Stimulated activated CD4-positive, alpha-beta T cell treated with anti-CD3 and anti-CD28 coated beads, TNF-alpha, amount 100 ng/mL, for 4 hours (primary cell): Measurements from ENCODE around the gene TEAD1.

Experiments used
- DNase-seq, 3 experiments: peaks; one replicate each; pipeline ENCODE4 v3.0.0-alpha.2; 2020; ENCODE audit warnings: low read depth in 3 of 3

The TEAD1 gene

DNA sequence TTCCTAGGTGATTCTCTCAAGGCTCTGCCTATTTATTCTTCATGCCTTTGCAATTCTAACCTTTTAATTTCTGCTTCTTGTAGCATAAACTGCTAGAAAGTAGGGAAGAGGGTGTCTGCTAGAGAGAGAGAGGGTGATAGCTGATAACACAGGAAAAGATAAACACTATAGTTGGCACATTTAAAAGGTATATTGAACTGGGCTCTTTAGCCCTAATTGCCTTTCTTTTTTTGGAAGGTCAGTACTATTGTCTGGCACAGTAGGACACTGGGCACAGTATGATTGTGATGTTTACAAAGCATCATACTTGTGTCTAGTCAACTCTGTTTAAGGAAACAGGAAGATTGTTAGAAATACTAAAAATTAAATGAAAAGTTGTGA lies 33.3 kb downstream of the TEAD1 start:
- no peak for DNase-seq

DNA sequence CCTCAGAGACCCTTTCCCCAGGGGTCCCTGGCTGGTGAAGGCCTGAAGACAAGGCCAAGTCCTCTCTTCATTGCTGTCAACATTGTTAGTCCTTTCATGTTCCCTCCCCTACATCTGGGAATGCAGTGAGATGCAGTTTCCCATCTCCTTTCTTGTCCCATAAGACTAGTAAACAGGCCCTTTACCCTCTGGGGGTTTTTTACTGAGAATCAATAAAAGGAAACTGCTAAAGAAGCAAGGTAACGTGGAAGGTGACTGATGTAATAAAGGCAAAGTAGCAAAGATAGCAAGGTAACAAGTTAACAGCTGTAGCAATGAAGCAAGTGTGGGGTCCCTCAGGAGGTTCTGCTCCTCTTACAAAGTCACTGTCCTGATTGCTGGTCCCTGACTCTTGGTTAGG lies 37.3 kb downstream of the TEAD1 start:
- no peak for DNase-seq

GRCh38 chr11:12712132-12712531 lies 37.9 kb downstream of the TEAD1 start:
- no peak for DNase-seq

GRCh38 chr11:12715131-12715530 lies 40.9 kb downstream of the TEAD1 start:
- no peak for DNase-seq

GRCh38 chr11:12715941-12716340 lies 41.7 kb downstream of the TEAD1 start:
- DNase-seq = no peak

DNA sequence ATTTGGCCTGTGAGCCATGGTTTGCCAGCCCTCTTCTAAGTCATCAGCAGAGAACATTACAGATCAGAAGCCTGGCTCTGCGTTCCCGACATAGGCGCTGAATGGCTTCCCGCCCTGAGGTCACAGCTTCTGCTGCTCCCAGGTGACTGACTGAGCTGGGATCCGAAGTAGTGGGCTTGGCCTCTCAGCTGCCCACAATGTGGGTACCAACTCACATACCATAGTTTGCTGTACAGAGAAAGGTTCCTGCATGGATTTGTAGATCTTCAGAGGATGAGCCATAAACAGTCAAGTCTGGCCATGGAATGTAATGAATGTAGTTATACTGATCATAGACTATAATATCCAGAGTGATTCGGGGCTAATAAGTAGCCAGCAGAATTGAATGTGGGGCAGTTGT lies 42.6 kb downstream of the TEAD1 start:
- no peak for DNase-seq

GRCh38 chr11:12717851-12718291 lies 43.6 kb downstream of the TEAD1 start:
- no peak for DNase-seq

GRCh38 chr11:12719221-12719620 lies 45.0 kb downstream of the TEAD1 start:
- DNase-seq = no peak

GRCh38 chr11:12721816-12722604 lies 47.8 kb downstream of the TEAD1 start:
- no peak for DNase-seq

- no peak for DNase-seq
These were observed 49.4 kb downstream of the TEAD1 start for GRCh38 chr11:12723421-12724300.

- no peak for DNase-seq
These were observed 50.3 kb downstream of the TEAD1 start for GRCh38 chr11:12724301-12725054.

GRCh38 chr11:12725055-12725862 lies 51.0 kb downstream of the TEAD1 start:
- DNase-seq = no peak

DNA sequence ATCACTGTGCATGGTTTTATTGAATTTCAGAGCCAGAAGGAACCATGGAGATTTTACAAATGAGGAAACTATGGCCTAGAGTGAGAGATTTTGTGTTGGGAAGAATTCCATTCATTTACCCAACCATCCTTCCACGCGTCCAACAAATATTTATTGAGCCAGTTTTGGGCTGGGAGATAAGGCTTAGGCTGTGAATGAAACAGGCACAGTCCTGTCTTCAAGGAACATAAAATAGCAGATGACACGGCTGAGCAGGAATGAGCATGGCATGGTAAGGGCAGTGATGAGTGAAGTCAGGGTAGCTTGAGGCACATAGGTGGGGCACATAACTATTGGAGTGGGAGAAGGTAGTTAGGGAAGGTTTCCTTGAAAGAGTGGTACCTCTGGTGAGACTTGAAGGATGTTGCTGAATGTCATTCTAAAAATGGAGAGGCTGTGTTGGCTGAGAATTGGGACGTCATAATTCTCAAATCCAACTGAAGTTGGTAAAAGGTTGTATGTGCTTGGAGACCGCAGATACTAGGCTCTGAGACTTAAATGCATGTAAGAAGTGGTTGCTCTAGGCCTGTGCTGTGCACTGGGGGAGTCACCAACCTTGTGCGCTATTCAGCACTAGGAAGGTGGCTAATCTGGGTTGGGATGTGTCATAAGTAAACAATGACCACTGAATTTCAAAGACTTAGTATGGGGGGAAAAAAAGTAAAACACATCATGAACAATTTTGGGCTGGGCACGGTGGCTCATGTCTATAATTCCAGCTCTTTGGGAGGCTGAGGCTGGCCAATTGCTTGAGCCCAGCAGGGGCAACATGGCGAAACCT lies 51.9 kb downstream of the TEAD1 start:
- DNase-seq = no peak

- no peak for DNase-seq
These were observed 53.5 kb downstream of the TEAD1 start for GRCh38 chr11:12727563-12728211.

DNA sequence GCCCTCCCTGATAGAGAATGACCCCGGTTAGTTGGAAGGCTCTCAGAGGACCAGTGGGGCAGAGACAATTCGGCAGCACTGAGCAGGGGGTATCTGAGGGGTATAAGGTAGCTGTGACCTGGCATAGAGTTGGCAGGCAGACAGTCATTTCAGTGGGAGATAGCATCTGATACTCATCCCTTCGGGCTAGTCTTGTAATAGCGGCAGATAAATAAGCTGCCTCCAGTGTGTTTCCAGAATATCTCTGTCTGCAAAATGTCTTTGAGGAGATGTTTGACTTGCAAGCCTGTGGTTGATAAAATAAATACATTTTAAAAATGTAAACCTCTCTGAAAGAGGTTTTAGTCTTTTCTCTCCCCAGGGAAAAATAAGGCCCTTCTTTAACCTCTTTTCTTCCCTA lies 54.2 kb downstream of the TEAD1 start:
- DNase-seq = no peak

GRCh38 chr11:12729941-12730340 lies 55.7 kb downstream of the TEAD1 start:
- DNase-seq = no peak

DNA sequence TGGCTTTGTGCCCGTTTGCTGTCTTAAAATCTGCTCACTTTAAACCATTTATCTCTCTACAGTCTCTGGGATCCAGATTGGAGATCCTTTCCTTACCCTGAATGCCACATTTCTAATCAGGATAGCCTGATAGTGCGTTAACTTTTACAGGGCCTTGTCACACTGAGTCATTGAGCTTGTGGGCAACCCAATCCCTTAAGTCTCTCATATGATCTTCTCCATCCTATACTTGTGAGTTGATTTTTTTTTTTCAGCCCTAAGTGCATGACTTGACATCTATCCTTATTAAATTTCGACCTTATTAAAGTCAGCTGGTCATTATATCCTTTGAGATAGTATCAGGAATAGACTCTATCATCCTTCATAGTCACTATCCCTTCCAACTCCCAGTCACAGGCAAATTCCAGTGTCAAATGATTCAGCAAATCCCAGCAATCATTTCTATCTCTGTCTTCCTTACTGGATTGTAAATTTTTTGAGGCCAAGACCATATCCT lies 57.7 kb downstream of the TEAD1 start:
- DNase-seq = no peak

DNA sequence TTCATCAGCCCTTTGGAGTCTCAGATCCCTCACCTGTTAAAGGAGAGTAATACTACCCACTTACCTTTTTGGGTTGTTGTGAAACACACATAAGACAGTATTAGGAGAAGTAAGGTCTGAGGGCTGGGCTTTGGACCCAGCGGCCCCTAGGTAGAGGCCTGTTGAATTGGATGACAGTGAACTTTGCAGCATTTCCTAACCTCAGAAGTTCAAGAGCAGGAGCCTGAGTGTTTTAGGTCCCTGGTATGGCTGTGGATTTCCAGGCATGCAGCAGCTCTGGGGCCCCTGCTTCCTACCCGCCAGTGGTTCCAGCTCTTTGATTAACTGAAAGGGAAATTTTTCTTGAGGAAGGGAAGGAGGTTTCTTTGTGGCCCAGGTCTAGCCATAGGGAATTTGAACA lies 58.9 kb downstream of the TEAD1 start:
- DNase-seq = no peak

- DNase-seq = no peak
These were observed 60.4 kb downstream of the TEAD1 start for GRCh38 chr11:12734625-12735024.

GRCh38 chr11:12735262-12735661 lies 61.0 kb downstream of the TEAD1 start:
- no peak for DNase-seq
